PC-9 (cell line): ENCODE data around the gene ROGDI.

Experiments used
- CTCF ChIP-seq: fragments of 200-600 bp; sonication (generic); conservative IDR thresholded peaks from 2 replicates; pipeline ENCODE4 v1.6.1; 2017; ENCODE audit warnings: mixed run types, antibody characterized with exemption, mild to moderate bottlenecking, moderate library complexity
- EZH2 ChIP-seq: fragments of 200-600 bp; sonication (generic); IDR thresholded peaks from 2 replicates; pipeline ENCODE4 v1.8.0; 2017; ENCODE audit warnings: antibody characterized with exemption, low read depth

- TF ChIP-seq CTCF: no peak
- TF ChIP-seq EZH2: no peak
These were observed 22.2 kb downstream of the ROGDI start for GRCh38 chr16:4780235-4780634.
